GM12891 (cell line): ENCODE measurements around the gene C1QTNF3. TPM values are rescaled to one million over a fixed set of nuclear protein-coding genes. Genes with fewer than 3 reads are reported as not detected.
"Not testable (repeated sequence)": the region's sequence is repeated elsewhere in the genome, so short reads cannot be mapped to it uniquely, and the experiment has no call there.

Experiments used
- DNase-seq: peaks from one replicate; pipeline ENCODE4 v3.0.0; 2011; ENCODE audit warnings: low spot score; ENCODE audit not compliant: insufficient read length
- FAIRE-seq: peaks from 2 replicates; lab custom pipeline; 2011; peaks lifted over from hg19 to GRCh38; lab: Jason Lieb, UNC
- PAX5 ChIP-seq: IDR thresholded peaks from 2 replicates; pipeline ENCODE4 v1.6.1; 2011; ENCODE audit warnings: low read length, moderate library complexity, mild to moderate bottlenecking; ENCODE audit not compliant: insufficient read depth, severe bottlenecking
- POLR2A ChIP-seq: IDR thresholded peaks from 2 replicates; pipeline ENCODE4 v1.6.1; 2011; ENCODE audit warnings: low read depth, low read length, control low read depth
- POLR2AphosphoS5 ChIP-seq: IDR thresholded peaks from 2 replicates; pipeline ENCODE4 v1.6.1; 2011; ENCODE audit warnings: low read depth, low read length, control low read depth
- POU2F2 ChIP-seq: IDR thresholded peaks from 2 replicates; pipeline ENCODE4 v1.6.1; 2011; ENCODE audit warnings: low read depth, mild to moderate bottlenecking, control low read depth, low read length, moderate library complexity
- SPI1 ChIP-seq: IDR thresholded peaks from 2 replicates; pipeline ENCODE4 v1.6.1; 2011; ENCODE audit warnings: low read depth, low read length, control low read depth
- TAF1 ChIP-seq: IDR thresholded peaks from 2 replicates; pipeline ENCODE4 v1.6.1; 2011; ENCODE audit warnings: low read depth, low read length, control low read depth
- polyA plus RNA-seq: library from polyadenylated mRNA; unstranded; fragments of >200 nt; gene quantifications from one replicate; pipeline ENCODE4 v1.2.1, GENCODE V29; 2012; ENCODE audit warnings: low read depth, missing spikeins, inconsistent platforms; ENCODE audit not compliant: missing spikeins

Gene C1QTNF3
- polyA plus RNA-seq = 1.1 TPM

- FAIRE-seq (no peak), DNase-seq (no peak)
- no peak for TF ChIP-seq POU2F2
- TF ChIP-seq PAX5 = no peak
- TF ChIP-seq POLR2A = no peak
Observed at GRCh38 chr5:34043099-34043876, at the start of gene C1QTNF3. Gene C1QTNF3, minus strand, starts transcription at chr5:34043213. Its CDS starts 88 bp downstream, at chr5:34043125.

GRCh38 chr5:34091039-34091438, 48.0 kb upstream of the C1QTNF3 start:
- DNase-seq, FAIRE-seq: not testable (repeated sequence)

GRCh38 chr5:34089802-34090201, 46.8 kb upstream of the C1QTNF3 start:
- FAIRE-seq, DNase-seq: not testable (repeated sequence)

- FAIRE-seq, DNase-seq: not testable (repeated sequence)
Observed at GRCh38 chr5:34087728-34088127, 44.7 kb upstream of the C1QTNF3 start.

- not testable (repeated sequence) for FAIRE-seq, DNase-seq
Observed at GRCh38 chr5:34083898-34084297, 40.9 kb upstream of the C1QTNF3 start.

GRCh38 chr5:34079505-34079904, 36.5 kb upstream of the C1QTNF3 start:
- FAIRE-seq, DNase-seq: not testable (repeated sequence)

- FAIRE-seq, DNase-seq: not testable (repeated sequence)
Observed at GRCh38 chr5:34077636-34078035, 34.6 kb upstream of the C1QTNF3 start.

GRCh38 chr5:34076719-34077364, 33.8 kb upstream of the C1QTNF3 start:
- peak; percentile 58 for FAIRE-seq

GRCh38 chr5:34074472-34074871, 31.5 kb upstream of the C1QTNF3 start:
- DNase-seq, FAIRE-seq: not testable (repeated sequence)

More at GRCh38 chr5:34076719-34077364, 33.8 kb upstream of the C1QTNF3 start:
- DNase-seq = not testable (repeated sequence)

- not testable (repeated sequence) for FAIRE-seq, DNase-seq
Observed at GRCh38 chr5:34074071-34074470, 31.1 kb upstream of the C1QTNF3 start.

GRCh38 chr5:34070626-34071025, 27.6 kb upstream of the C1QTNF3 start:
- not testable (repeated sequence) for DNase-seq, FAIRE-seq

GRCh38 chr5:34064656-34065055, 21.6 kb upstream of the C1QTNF3 start:
- TF ChIP-seq SPI1 (no peak), POU2F2 (no peak), PAX5 (no peak)
- DNase-seq = no peak
- no peak for FAIRE-seq

- no peak for FAIRE-seq
- TF ChIP-seq POLR2AphosphoS5 (no peak), TAF1 (no peak), POU2F2 (no peak), SPI1 (no peak), POLR2A (no peak), PAX5 (no peak)
- no peak for DNase-seq
Observed at GRCh38 chr5:34062419-34062818, 19.4 kb upstream of the C1QTNF3 start.
